MM.1S (cell line): ENCODE measurements around the gene EDNRA.

Experiments used
- CTCF ChIP-seq: fragments of 300-600 bp; sonication (generic); IDR thresholded peaks from 2 replicates; pipeline ENCODE4 v1.5.1; 2016; ENCODE audit warnings: antibody characterized with exemption, low read length, mixed read lengths
- EZH2 ChIP-seq: fragments of 300-600 bp; sonication (generic); optimal IDR thresholded peaks from 2 replicates; pipeline ENCODE3; 2017; ENCODE audit warnings: low read depth, mild to moderate bottlenecking, antibody characterized with exemption, low read length, mixed read lengths
- EZH2phosphoT487 ChIP-seq: fragments of 300-600 bp; sonication (generic); IDR thresholded peaks from 2 replicates; pipeline ENCODE4 v1.6.1; 2018; ENCODE audit warnings: antibody characterized with exemption, low read length

GRCh38 chr4:147590249-147590920 lies 109.5 kb downstream of the EDNRA start:
- TF ChIP-seq CTCF (peak; percentile 73), EZH2 (no peak), EZH2phosphoT487 (no peak)
